Measurements from ENCODE around the gene PHACTR1.

PHACTR1 gene

GRCh38 chr6:13079096-13079723, 362.6 kb downstream of the PHACTR1 start:
- DNase-seq: no peak

- no peak for DNase-seq
These were observed 364.1 kb downstream of the PHACTR1 start for GRCh38 chr6:13080462-13081188.

GRCh38 chr6:13081189-13081563, 364.6 kb downstream of the PHACTR1 start:
- DNase-seq: no peak

GRCh38 chr6:13089296-13089994, 372.9 kb downstream of the PHACTR1 start:
- DNase-seq: no peak

GRCh38 chr6:13091192-13091591, 374.6 kb downstream of the PHACTR1 start:
- DNase-seq: no peak

GRCh38 chr6:13094781-13095425, 378.3 kb downstream of the PHACTR1 start:
- DNase-seq: no peak

GRCh38 chr6:13096084-13096483, 379.5 kb downstream of the PHACTR1 start:
- DNase-seq: no peak

- no peak for DNase-seq
These were observed 380.9 kb downstream of the PHACTR1 start for GRCh38 chr6:13097454-13097853.

- DNase-seq: no peak
These were observed 381.4 kb downstream of the PHACTR1 start for GRCh38 chr6:13098006-13098405.

- DNase-seq: no peak
These were observed 382.4 kb downstream of the PHACTR1 start for GRCh38 chr6:13098793-13099570.

GRCh38 chr6:13099771-13100170, 383.2 kb downstream of the PHACTR1 start:
- no peak for DNase-seq

- no peak for DNase-seq
These were observed 384.8 kb downstream of the PHACTR1 start for GRCh38 chr6:13101409-13101808.

GRCh38 chr6:13101985-13102384, 385.4 kb downstream of the PHACTR1 start:
- DNase-seq: no peak

- DNase-seq: no peak
These were observed 386.6 kb downstream of the PHACTR1 start for GRCh38 chr6:13103169-13103568.

GRCh38 chr6:13105139-13105538, 388.6 kb downstream of the PHACTR1 start:
- no peak for DNase-seq

GRCh38 chr6:13112921-13113320, 396.4 kb downstream of the PHACTR1 start:
- DNase-seq: no peak

- DNase-seq: no peak
These were observed 396.8 kb downstream of the PHACTR1 start for GRCh38 chr6:13113376-13113775.

- no peak for DNase-seq
These were observed 397.5 kb downstream of the PHACTR1 start for GRCh38 chr6:13113981-13114593.

- no peak for DNase-seq
These were observed 399.6 kb downstream of the PHACTR1 start for GRCh38 chr6:13116155-13116554.

GRCh38 chr6:13117570-13117969, 401.0 kb downstream of the PHACTR1 start:
- no peak for DNase-seq

- no peak for DNase-seq
These were observed 403.0 kb downstream of the PHACTR1 start for GRCh38 chr6:13119549-13119948.

Measured in stimulated activated naive CD4-positive, alpha-beta T cell (primary cell).